H1 (cell line): Measurements from ENCODE around the gene CD276. TPM values are rescaled to one million over a fixed set of nuclear protein-coding genes. Genes with fewer than 3 reads are reported as not detected.

Experiments used
- CTCF ChIA-PET: fragments of 300-600 bp; sonication (Branson Sonifier 250); formaldehyde crosslinking; loops from one replicate; lab custom pipeline; 2021; ENCODE audit not compliant: partially characterized antibody; lab: Charles Lee
- POLR2A ChIA-PET: fragments of 300-600 bp; sonication (Branson Sonifier 250); formaldehyde crosslinking; loops from one replicate; lab custom pipeline; 2021; ENCODE audit warnings: inconsistent platforms; ENCODE audit not compliant: partially characterized antibody; lab: Charles Lee
- DNase-seq, 2 experiments: peaks; one replicate each; pipeline versions ENCODE4 v3.0.0 to v3.0.0-alpha.2; 2010 to 2022; ENCODE audit warnings: low spot score in 2 of 2, low read depth in 1 of 2, mixed read lengths in 1 of 2
- FAIRE-seq: peaks from 2 replicates; lab custom pipeline; 2011; peaks lifted over from hg19 to GRCh38; lab: Jason Lieb, UNC
- H2AFZ ChIP-seq: 2 replicates; pipeline ENCODE4 v1.8.1; 2012; ENCODE audit warnings: low read length, inconsistent platforms
- H2AK5ac ChIP-seq: 2 replicates; pipeline ENCODE4 v1.6.1; 2013; ENCODE audit warnings: low read depth, low read length
- H2BK120ac ChIP-seq: replicated peaks from 2 replicates; pipeline ENCODE3; 2013; ENCODE audit warnings: low read depth, low read length, inconsistent platforms
- H2BK12ac ChIP-seq: 2 replicates; pipeline ENCODE4 v1.6.1; 2013; ENCODE audit warnings: low read depth, low read length
- H2BK15ac ChIP-seq: 2 replicates; pipeline ENCODE4 v1.6.1; 2013; ENCODE audit warnings: low read length
- H2BK20ac ChIP-seq: 2 replicates; pipeline ENCODE4 v1.6.1; 2013; ENCODE audit warnings: low read length
- H2BK5ac ChIP-seq: 2 replicates; pipeline ENCODE4 v1.6.1; 2013; ENCODE audit warnings: low read depth, low read length
- H3K14ac ChIP-seq: 2 replicates; pipeline ENCODE4 v1.6.1; 2013; ENCODE audit warnings: inconsistent platforms; ENCODE audit not compliant: insufficient read length
- H3K18ac ChIP-seq: 2 replicates; pipeline ENCODE4 v1.6.1; 2013; ENCODE audit warnings: low read length; ENCODE audit errors: extremely low read depth
- H3K23ac ChIP-seq: 2 replicates; pipeline ENCODE4 v1.6.1; 2013; ENCODE audit warnings: inconsistent platforms; ENCODE audit not compliant: insufficient read length
- H3K23me2 ChIP-seq: 2 replicates; pipeline ENCODE4 v1.6.1; 2013; ENCODE audit warnings: low read depth, low read length
- H3K27ac ChIP-seq: 2 replicates; pipeline ENCODE4 v1.6.1; 2011; ENCODE audit warnings: low read depth, low read length, inconsistent platforms
- H3K27me3 ChIP-seq, 4 experiments: replicated peaks in 1 of 4; 1 replicate in 1 of 4; 2 replicates in 3 of 4; pipeline versions ENCODE4 v1.6.1 to v1.8.1; 2011 to 2013; ENCODE audit warnings: low read length in 3 of 4, mild to moderate bottlenecking in 3 of 4, inconsistent platforms in 2 of 4, mixed read lengths in 2 of 4, moderate library complexity in 1 of 4; ENCODE audit not compliant: control insufficient read depth in 3 of 4, insufficient read depth in 3 of 4; ENCODE audit errors: extremely low read depth in 1 of 4
- H3K36me3 ChIP-seq, 4 experiments: 2 replicates each; pipeline versions ENCODE4 v1.6.1 to v1.8.1; 2011 to 2013; ENCODE audit warnings: mild to moderate bottlenecking in 4 of 4, low read length in 3 of 4, moderate library complexity in 2 of 4, control low read depth in 1 of 4, inconsistent platforms in 1 of 4; ENCODE audit not compliant: insufficient read depth in 4 of 4, control insufficient read depth in 2 of 4
- H3K4ac ChIP-seq: replicated peaks from 2 replicates; pipeline ENCODE3; 2013; ENCODE audit warnings: low read length, low read depth, mixed read lengths, inconsistent platforms; ENCODE audit not compliant: insufficient read length
- H3K4me1 ChIP-seq, 4 experiments: replicated peaks in 1 of 4; 1 replicate in 1 of 4; 2 replicates in 3 of 4; pipeline versions ENCODE4 v1.6.1 to v1.8.1; 2011 to 2013; ENCODE audit warnings: low read length in 3 of 4, inconsistent platforms in 2 of 4, mixed read lengths in 1 of 4; ENCODE audit not compliant: insufficient read depth in 4 of 4, control insufficient read depth in 3 of 4
- H3K4me2 ChIP-seq, 2 experiments: 2 replicates each; pipeline versions ENCODE4 v1.6.1 to v1.8.1; 2011 to 2013; ENCODE audit warnings: low read depth in 2 of 2, low read length in 2 of 2, control low read depth in 1 of 2, inconsistent platforms in 1 of 2, mild to moderate bottlenecking in 1 of 2; ENCODE audit not compliant: insufficient read depth in 1 of 2
- H3K4me3 ChIP-seq, 4 experiments: fragments of 200-600, 300-600 bp in 1 of 4; sonication (generic), shearing (Covaris generic), sonication (Bioruptor Twin) in 1 of 4; 2 replicates each; pipeline versions ENCODE4 v1.5.1 to v1.8.1; 2011 to 2016; ENCODE audit warnings: low read length in 4 of 4, low read depth in 3 of 4, control low read depth in 2 of 4, inconsistent platforms in 2 of 4, mild to moderate bottlenecking in 2 of 4, mixed read lengths in 1 of 4, moderate library complexity in 1 of 4; ENCODE audit not compliant: insufficient read depth in 2 of 4; ENCODE audit errors: extremely low read depth in 1 of 4
- H3K56ac ChIP-seq: replicated peaks from 2 replicates; pipeline ENCODE3; 2013; ENCODE audit warnings: low read depth, mild to moderate bottlenecking, mixed read lengths, low read length, inconsistent platforms; ENCODE audit not compliant: insufficient read length
- H3K79me1 ChIP-seq: 2 replicates; pipeline ENCODE4 v1.6.1; 2013; ENCODE audit warnings: low read depth, low read length, control low read depth
- H3K79me2 ChIP-seq, 2 experiments: 2 replicates each; pipeline versions ENCODE4 v1.6.1 to v1.8.1; 2012 to 2013; ENCODE audit warnings: low read length in 2 of 2, mild to moderate bottlenecking in 2 of 2, inconsistent platforms in 1 of 2; ENCODE audit not compliant: insufficient read depth in 2 of 2, control insufficient read depth in 1 of 2
- H3K9ac ChIP-seq, 4 experiments: replicated peaks in 1 of 4; 1 replicate in 1 of 4; 2 replicates in 3 of 4; pipeline versions ENCODE4 v1.6.1 to v1.8.1; 2011 to 2013; ENCODE audit warnings: low read depth in 3 of 4, low read length in 3 of 4, control low read depth in 2 of 4, mild to moderate bottlenecking in 2 of 4, moderate library complexity in 2 of 4, inconsistent platforms in 1 of 4; ENCODE audit errors: extremely low read depth in 1 of 4
- H3K9me3 ChIP-seq, 2 experiments: 2 replicates each; pipeline versions ENCODE4 v1.6.1 to v1.8.1; 2012 to 2013; ENCODE audit warnings: mild to moderate bottlenecking in 2 of 2, moderate library complexity in 2 of 2, control low read depth in 1 of 2, inconsistent platforms in 1 of 2, low read depth in 1 of 2, low read length in 1 of 2, mixed read lengths in 1 of 2; ENCODE audit not compliant: insufficient read depth in 2 of 2
- H4K20me1 ChIP-seq, 2 experiments: replicated peaks in 1 of 2; 2 replicates each; pipeline versions ENCODE3 to v1.8.1; 2011 to 2013; ENCODE audit warnings: inconsistent platforms in 2 of 2, low read length in 2 of 2, mild to moderate bottlenecking in 1 of 2; ENCODE audit not compliant: insufficient read depth in 2 of 2, control insufficient read depth in 1 of 2
- H4K5ac ChIP-seq: 2 replicates; pipeline ENCODE4 v1.6.1; 2013; ENCODE audit warnings: low read length, low read depth, mixed read lengths, inconsistent platforms; ENCODE audit not compliant: insufficient read length
- H4K8ac ChIP-seq: 2 replicates; pipeline ENCODE4 v1.8.0; 2013; ENCODE audit warnings: mild to moderate bottlenecking, moderate library complexity, low read length, inconsistent platforms; ENCODE audit not compliant: insufficient read depth; ENCODE audit errors: extremely low read depth
- H4K91ac ChIP-seq: replicated peaks from 2 replicates; pipeline ENCODE3; 2013; ENCODE audit warnings: low read length, mixed read lengths, inconsistent platforms; ENCODE audit not compliant: insufficient read length
- CBX5 ChIP-seq: fragments of 300-800, 300-1000 bp; sonication (generic); IDR thresholded peaks from 2 replicates; pipeline ENCODE4 v1.7.1; 2016; ENCODE audit warnings: antibody characterized with exemption, low read length, low read depth
- FOSL1 ChIP-seq: IDR thresholded peaks from 2 replicates; pipeline ENCODE4 v1.6.1; 2011; ENCODE audit warnings: mild to moderate bottlenecking, low read depth, low read length, moderate library complexity; ENCODE audit not compliant: insufficient read depth
- HDAC6 ChIP-seq: IDR thresholded peaks from one replicate; pipeline ENCODE4 v1.7.1; 2012; ENCODE audit warnings: low read depth, mild to moderate bottlenecking, inconsistent platforms, low read length, moderate library complexity
- NRF1 ChIP-seq: IDR thresholded peaks from 2 replicates; pipeline ENCODE4 v1.6.1; 2011; ENCODE audit warnings: mild to moderate bottlenecking, low read depth, low read length, improper control_type of control experiment
- POLR2A ChIP-seq, 2 experiments: IDR thresholded peaks; 1 replicate in 1 of 2; 2 replicates in 1 of 2; pipeline ENCODE4 v1.6.1; 2011; ENCODE audit warnings: low read depth in 2 of 2, low read length in 2 of 2, mild to moderate bottlenecking in 2 of 2; ENCODE audit errors: control extremely low read depth in 1 of 2
- RNF2 ChIP-seq: fragments of 200-900, 300-1000 bp; sonication (generic); IDR thresholded peaks from 2 replicates; pipeline ENCODE4 v1.7.1; 2016; ENCODE audit warnings: borderline replicate concordance, low read depth, mild to moderate bottlenecking, antibody characterized with exemption, low read length; ENCODE audit not compliant: poor library complexity, severe bottlenecking; ENCODE audit errors: missing control alignments
- TAF1 ChIP-seq: IDR thresholded peaks from 2 replicates; pipeline ENCODE4 v1.6.1; 2011; ENCODE audit warnings: mild to moderate bottlenecking, low read depth, low read length
- TBP ChIP-seq: IDR thresholded peaks from 2 replicates; pipeline ENCODE4 v1.6.1; 2011; ENCODE audit warnings: low read depth, low read length, improper control_type of control experiment
- WGBS, 2 experiments: shearing (Covaris generic) in 1 of 2; methylation state at CpG; one replicate each; pipeline versions ENCODE4 v1.1.6 to v1.1.7; 2013 to 2015; ENCODE audit warnings: low lambda C conversion rate in 2 of 2, mixed read lengths in 2 of 2, inconsistent platforms in 1 of 2, low coverage in 1 of 2, missing lambda C conversion rate in 1 of 2; ENCODE audit not compliant: insufficient replicate concordance in 2 of 2, insufficient coverage in 1 of 2, insufficient read length in 1 of 2; ENCODE audit errors: extremely low coverage in 1 of 2, missing lambda C conversion rate in 1 of 2; 5-methylcytosine and 5-hydroxymethylcytosine counted together
- polyA plus RNA-seq, 7 experiments: library from polyadenylated mRNA; depleted of rRNA in 3 of 7; stranded (reverse) in 5 of 7; unstranded in 2 of 7; fragments of >200 nt in 5 of 7; fragments of 200-250 nt in 2 of 7; gene quantifications; 1 replicate in 5 of 7; 2 replicates in 1 of 7; 4 replicates in 1 of 7; pipeline versions ENCODE4 v1.2.1 to v1.2.3, GENCODE V29; 2011 to 2013; ENCODE audit warnings: missing spikeins in 2 of 7, mixed read lengths in 2 of 7
- total RNA-seq: library from RNA; stranded (reverse); fragmentation: NEBNext Ultra II Directional; extraction: Animal tissue kit (Norgen Biotek cat#: 25700); gene quantifications from 2 replicates; pipeline ENCODE4 v1.2.1, GENCODE V29; 2021
- TF ChIP-seq, protein P1 (sequence below): IDR thresholded peaks from 2 replicates; pipeline ENCODE4 v1.6.1; 2011; ENCODE audit warnings: low read length, improper control_type of control experiment
- TF ChIP-seq, protein P2 (sequence below): IDR thresholded peaks from 2 replicates; pipeline ENCODE4 v1.6.1; 2012; ENCODE audit warnings: low read length, inconsistent platforms

Gene CD276
- total and polyA plus RNA-seq, 2 of the 8 experiments (the other 6 are each of a cell fraction or from before 2014, with no cell fraction given): 156 to 158 TPM

DNA sequence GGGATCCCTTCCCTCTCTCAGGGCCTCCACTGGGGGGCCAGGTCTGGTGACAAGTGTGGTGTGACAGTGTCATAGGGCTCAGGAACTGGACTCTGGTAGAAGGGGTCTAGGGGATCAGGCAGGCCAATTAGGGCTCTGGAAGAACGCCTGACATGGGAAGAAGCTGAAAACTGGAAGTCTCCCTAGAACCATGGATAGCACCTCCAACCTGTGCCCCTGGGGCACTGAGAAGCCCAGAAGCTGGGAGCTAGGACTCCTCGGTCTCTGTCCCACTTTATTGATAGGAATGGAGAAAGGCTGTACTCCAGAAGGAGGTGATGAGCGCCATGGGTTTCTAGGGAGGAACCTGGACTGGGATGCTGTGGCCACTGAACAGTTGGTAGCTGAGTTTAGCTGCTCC lies 38.2 kb downstream of the CD276 start:
- ChIA-PET CTCF (interaction anchor here (1.1 to 14.7 kb wide), 10 partner anchors 10 to 186 kb away, joined by 3 to 187 read pairs (median 5); no protein-coding TSS in a partner anchor), POLR2A (interaction anchor here (1.0 kb wide), 1 partner anchor 36 kb away, joined by 3 read pairs; no protein-coding TSS in a partner anchor)
- H4K5ac ChIP-seq: no peak overlapping the region
- no peak overlapping the region for H2BK5ac ChIP-seq
- no peak overlapping the region for H3K9ac ChIP-seq
- H3K23me2 ChIP-seq: no peaks in the 10 kb centered on the region
- no peak overlapping the region for H3K56ac ChIP-seq
- H4K20me1 ChIP-seq: no peaks in the 10 kb centered on the region
- H3K4me1 ChIP-seq: peaks cover 0 to 4% (median 0%) of the 10 kb centered on the region in 4 experiments; a peak in 2 of 7 replicates
- no peak overlapping the region for H3K4ac ChIP-seq
- no peak overlapping the region for H3K18ac ChIP-seq
- H4K8ac ChIP-seq: no peak overlapping the region
- no peak overlapping the region for H2BK12ac ChIP-seq
- H3K79me1 ChIP-seq: no peaks in the 10 kb centered on the region
- no peak overlapping the region for H2BK20ac ChIP-seq
- H3K9me3 ChIP-seq: no peaks in the 10 kb centered on the region
- no peak overlapping the region for H2BK15ac ChIP-seq
- no peak overlapping the region for H2AK5ac ChIP-seq
- no peaks in the 10 kb centered on the region for H3K27me3 ChIP-seq
- no peak overlapping the region for H3K4me3 ChIP-seq
- no peak for DNase-seq
- H3K27ac ChIP-seq: no peak overlapping the region
- no peaks in the 10 kb centered on the region for H3K79me2 ChIP-seq
- TF ChIP-seq, protein P1, sequence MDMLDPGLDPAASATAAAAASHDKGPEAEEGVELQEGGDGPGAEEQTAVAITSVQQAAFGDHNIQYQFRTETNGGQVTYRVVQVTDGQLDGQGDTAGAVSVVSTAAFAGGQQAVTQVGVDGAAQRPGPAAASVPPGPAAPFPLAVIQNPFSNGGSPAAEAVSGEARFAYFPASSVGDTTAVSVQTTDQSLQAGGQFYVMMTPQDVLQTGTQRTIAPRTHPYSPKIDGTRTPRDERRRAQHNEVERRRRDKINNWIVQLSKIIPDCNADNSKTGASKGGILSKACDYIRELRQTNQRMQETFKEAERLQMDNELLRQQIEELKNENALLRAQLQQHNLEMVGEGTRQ: no peak
- no peak for TF ChIP-seq RNF2
- TF ChIP-seq TAF1: no peak
- TF ChIP-seq POLR2A (IDR thresholded peaks at IDR 0.05; ENCODE audit: control extremely low read depth in 1 of 2, low read depth in 2 of 2, low read length in 2 of 2): no peak
- no peak for TF ChIP-seq TBP
- TF ChIP-seq FOSL1: no peak
- no peak for TF ChIP-seq CBX5
- TF ChIP-seq, protein P2, sequence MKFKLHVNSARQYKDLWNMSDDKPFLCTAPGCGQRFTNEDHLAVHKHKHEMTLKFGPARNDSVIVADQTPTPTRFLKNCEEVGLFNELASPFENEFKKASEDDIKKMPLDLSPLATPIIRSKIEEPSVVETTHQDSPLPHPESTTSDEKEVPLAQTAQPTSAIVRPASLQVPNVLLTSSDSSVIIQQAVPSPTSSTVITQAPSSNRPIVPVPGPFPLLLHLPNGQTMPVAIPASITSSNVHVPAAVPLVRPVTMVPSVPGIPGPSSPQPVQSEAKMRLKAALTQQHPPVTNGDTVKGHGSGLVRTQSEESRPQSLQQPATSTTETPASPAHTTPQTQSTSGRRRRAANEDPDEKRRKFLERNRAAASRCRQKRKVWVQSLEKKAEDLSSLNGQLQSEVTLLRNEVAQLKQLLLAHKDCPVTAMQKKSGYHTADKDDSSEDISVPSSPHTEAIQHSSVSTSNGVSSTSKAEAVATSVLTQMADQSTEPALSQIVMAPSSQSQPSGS: no peak
- TF ChIP-seq HDAC6: no peak
- no peak for TF ChIP-seq NRF1
- H3K4me2 ChIP-seq: no peak overlapping the region
- H4K91ac ChIP-seq: no peak overlapping the region
- no peak overlapping the region for H2AFZ ChIP-seq
- H3K14ac ChIP-seq: no peak overlapping the region
- no peak overlapping the region for H2BK120ac ChIP-seq
- 77% methylated on average over 3 of the region's 3 CpGs; no CpG with 5 or more reads in 1 of the 2 experiments for WGBS, 2 experiments
- FAIRE-seq: no peak
- no peaks in the 10 kb centered on the region for H3K36me3 ChIP-seq
- H3K23ac ChIP-seq: no peak overlapping the region
